BJ (cell line): ENCODE results near the gene PREB. TPM values are rescaled to one million over a fixed set of nuclear protein-coding genes. Genes with fewer than 3 reads are reported as not detected.

Experiments
- CTCF ChIA-PET: fragments of 350-600 bp; formaldehyde crosslinking; extraction: SDS; loops from one replicate; lab custom pipeline; 2021; ENCODE audit warnings: antibody characterized with exemption, inconsistent platforms; lab: Yijun Ruan, JAX
- POLR2A ChIA-PET: fragments of 300-600 bp; sonication (Branson Sonifier 250); formaldehyde crosslinking; extraction: SDS; loops from one replicate; lab custom pipeline; 2021; ENCODE audit warnings: antibody characterized with exemption; lab: Charles Lee
- DNase-seq: peaks from one replicate; pipeline ENCODE4 v3.0.0-alpha.2; 2011; ENCODE audit warnings: low read depth
- H3K27me3 ChIP-seq: 2 replicates; pipeline ENCODE4 v1.6.0; 2011; ENCODE audit warnings: low read length; ENCODE audit not compliant: control insufficient read depth, insufficient read depth
- H3K36me3 ChIP-seq: 2 replicates; pipeline ENCODE4 v1.5.1; 2011; ENCODE audit warnings: low read length; ENCODE audit not compliant: control insufficient read depth, insufficient read depth
- H3K4me3 ChIP-seq: 2 replicates; pipeline ENCODE4 v1.5.1; 2011; ENCODE audit warnings: low read depth, mild to moderate bottlenecking, control low read depth, low read length
- polyA plus RNA-seq: library from polyadenylated mRNA; depleted of rRNA; stranded (reverse); fragments of >200 nt; gene quantifications from 2 replicates; pipeline ENCODE4 v1.2.3, GENCODE V29; 2011
- TF ChIP-seq, protein P1 (sequence below): IDR thresholded peaks from 2 replicates; pipeline ENCODE4 v1.5.1; 2011; ENCODE audit warnings: low read depth, mild to moderate bottlenecking, control low read depth, inconsistent platforms, low read length, moderate library complexity; ENCODE audit not compliant: insufficient read depth

The PREB gene
- polyA plus RNA-seq, 1 experiment: 84.0 TPM

DNA sequence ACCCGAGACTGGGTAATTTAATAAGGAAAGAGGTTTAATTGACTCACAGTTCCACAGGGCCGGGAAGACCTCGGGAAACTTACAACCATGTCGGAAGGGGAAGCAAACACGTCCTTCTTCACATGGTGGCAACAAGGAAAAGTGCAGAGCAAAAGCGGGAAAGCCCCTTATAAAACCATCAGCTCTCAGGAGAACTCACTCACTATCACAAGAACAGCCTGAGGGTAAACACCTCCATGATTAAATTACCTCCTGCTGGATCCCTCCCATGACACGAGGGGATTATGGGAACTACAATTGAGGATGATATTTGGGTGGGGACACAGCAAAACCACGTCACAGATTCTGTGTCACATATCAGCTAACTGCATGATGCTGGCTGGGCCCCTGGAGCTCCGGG, 25.8 kb upstream of the PREB start:
- H3K36me3 ChIP-seq: no peaks in the 10 kb centered on the region
- no peak overlapping the region for H3K4me3 ChIP-seq
- H3K27me3 ChIP-seq: peaks cover 3% of the 10 kb centered on the region; the same call in 1 of the 2 replicates
- no peak for DNase-seq
- CTCF ChIA-PET: interaction anchor here (1.0 to 1.1 kb wide), 2 partner anchors 10 to 24 kb away, joined by 3 read pairs; no protein-coding TSS in a partner anchor
- POLR2A ChIA-PET: no interaction called here
- TF ChIP-seq, protein P1, sequence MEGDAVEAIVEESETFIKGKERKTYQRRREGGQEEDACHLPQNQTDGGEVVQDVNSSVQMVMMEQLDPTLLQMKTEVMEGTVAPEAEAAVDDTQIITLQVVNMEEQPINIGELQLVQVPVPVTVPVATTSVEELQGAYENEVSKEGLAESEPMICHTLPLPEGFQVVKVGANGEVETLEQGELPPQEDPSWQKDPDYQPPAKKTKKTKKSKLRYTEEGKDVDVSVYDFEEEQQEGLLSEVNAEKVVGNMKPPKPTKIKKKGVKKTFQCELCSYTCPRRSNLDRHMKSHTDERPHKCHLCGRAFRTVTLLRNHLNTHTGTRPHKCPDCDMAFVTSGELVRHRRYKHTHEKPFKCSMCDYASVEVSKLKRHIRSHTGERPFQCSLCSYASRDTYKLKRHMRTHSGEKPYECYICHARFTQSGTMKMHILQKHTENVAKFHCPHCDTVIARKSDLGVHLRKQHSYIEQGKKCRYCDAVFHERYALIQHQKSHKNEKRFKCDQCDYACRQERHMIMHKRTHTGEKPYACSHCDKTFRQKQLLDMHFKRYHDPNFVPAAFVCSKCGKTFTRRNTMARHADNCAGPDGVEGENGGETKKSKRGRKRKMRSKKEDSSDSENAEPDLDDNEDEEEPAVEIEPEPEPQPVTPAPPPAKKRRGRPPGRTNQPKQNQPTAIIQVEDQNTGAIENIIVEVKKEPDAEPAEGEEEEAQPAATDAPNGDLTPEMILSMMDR: no peak

DNA sequence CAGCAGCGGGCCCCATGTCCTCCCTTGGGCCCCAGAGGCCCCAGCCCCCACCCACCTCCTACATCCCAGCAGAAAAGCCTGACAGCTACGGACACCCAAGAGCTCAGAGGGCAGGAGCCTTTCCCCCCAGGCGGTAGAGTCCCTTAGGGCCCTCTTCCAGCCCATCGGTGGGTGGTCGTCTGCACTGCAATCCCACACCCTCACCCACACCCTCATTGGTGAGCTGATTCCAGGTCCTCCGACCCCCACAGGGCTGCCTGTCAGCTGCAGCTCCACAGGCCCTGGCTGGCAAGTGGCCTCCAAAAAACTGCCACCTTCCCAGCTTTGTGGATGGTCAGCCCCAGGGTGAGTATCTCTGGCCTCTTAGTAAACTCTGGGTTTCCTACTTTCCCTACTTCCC, 24.8 kb upstream of the PREB start:
- ChIA-PET CTCF (interaction anchor here (0.6 to 1.6 kb wide), 2 partner anchors 11 to 216 kb away, joined by 3 to 7 read pairs; no protein-coding TSS in a partner anchor), POLR2A (no interaction called here)
- Histone ChIP-seq H3K4me3 (no peak overlapping the region), H3K36me3 (no peaks in the 10 kb centered on the region), H3K27me3 (peaks cover 3% of the 10 kb centered on the region; the same call in 1 of the 2 replicates)
- DNase-seq: no peak
- TF ChIP-seq, protein P1: no peak

DNA sequence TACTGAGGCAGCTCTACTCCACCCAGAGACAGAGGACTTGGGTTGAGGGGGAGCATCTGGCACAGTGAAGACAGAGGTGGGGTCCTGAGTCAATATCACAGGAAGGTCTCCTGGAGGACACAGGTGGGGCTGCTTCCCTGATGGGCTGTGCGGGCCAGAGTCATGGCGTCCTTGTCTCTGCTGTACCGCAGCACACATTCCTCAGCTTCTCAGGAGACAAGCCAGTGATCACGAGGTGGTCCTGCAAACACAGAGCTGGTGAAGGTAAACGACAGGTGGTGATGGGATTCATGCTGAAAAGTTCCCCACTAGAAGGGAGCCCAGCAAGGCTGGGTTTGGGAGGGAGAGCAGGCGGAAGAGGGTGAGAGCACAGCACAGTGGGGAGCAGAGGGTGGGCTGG, 24.0 kb upstream of the PREB start:
- ChIA-PET POLR2A (no interaction called here), CTCF (interaction anchor here (1.3 to 1.6 kb wide), 3 partner anchors 11 to 13 kb away, joined by 4 to 8 read pairs (median 7); no protein-coding TSS in a partner anchor)
- Histone ChIP-seq H3K4me3 (no peak overlapping the region), H3K36me3 (no peaks in the 10 kb centered on the region), H3K27me3 (peaks cover 3% of the 10 kb centered on the region; the same call in 1 of the 2 replicates)
- no peak for DNase-seq
- TF ChIP-seq, protein P1: no peak

- TF ChIP-seq, protein P1: no peak
- CTCF ChIA-PET: interaction anchor here (1.1 kb wide), 1 partner anchor 15 kb away, joined by 4 read pairs; no protein-coding TSS in a partner anchor
- POLR2A ChIA-PET: no interaction called here
- Histone ChIP-seq H3K4me3 (no peak overlapping the region), H3K27me3 (peaks cover 12% of the 10 kb centered on the region), H3K36me3 (no peaks in the 10 kb centered on the region)
- DNase-seq: no peak
Measured at GRCh38 chr2:27155069-27155520, 20.7 kb upstream of the PREB start.

GRCh38 chr2:27154488-27154887, 20.1 kb upstream of the PREB start:
- H3K36me3 ChIP-seq: no peaks in the 10 kb centered on the region
- peaks cover 12% of the 10 kb centered on the region for H3K27me3 ChIP-seq
- no peak for DNase-seq
- ChIA-PET POLR2A (interaction anchor here (0.5 kb wide), 1 partner anchor 112 kb away, joined by 3 read pairs; no protein-coding TSS in a partner anchor), CTCF (interaction anchor here (1.1 kb wide), 1 partner anchor 16 kb away, joined by 4 read pairs; no protein-coding TSS in a partner anchor)
- TF ChIP-seq, protein P1: no peak
- H3K4me3 ChIP-seq: no peak overlapping the region
